ENCODE data around the gene UBD. TPM values are rescaled to one million over a fixed set of nuclear protein-coding genes. Genes with fewer than 3 reads are reported as not detected.

The UBD gene
- total RNA-seq, 1 donor = not detected

DNA sequence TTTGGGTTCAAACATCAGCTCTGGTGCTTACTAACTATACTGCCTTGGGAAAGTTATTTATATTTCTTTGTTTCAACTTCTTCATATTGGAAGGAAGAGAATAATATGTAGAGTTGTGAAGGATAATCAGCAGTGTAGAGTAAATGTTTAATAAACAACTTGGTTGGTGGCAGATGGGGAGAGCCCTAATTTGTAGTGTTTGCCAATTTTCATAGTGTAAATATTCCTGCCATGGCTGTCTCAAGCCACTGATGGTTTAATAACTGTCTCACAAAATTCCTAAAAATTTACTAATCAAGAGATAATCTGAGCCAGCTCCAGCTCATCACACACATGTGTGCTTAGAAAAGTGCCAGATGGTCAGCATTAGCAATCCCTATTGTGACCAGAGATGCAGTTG lies 25.3 kb upstream of the UBD start, which contains the start of gene OR2H2:
TSS of gene OR2H2 (plus strand) at position 301 of the 400 bp plus-strand sequence. CDS start 2,824 bp downstream, outside the sequence.
- H3K4me3 ChIP-seq (ENCODE audit: low read depth, low read length) = no peak within 1 kb of the TSS
- TF ChIP-seq, protein P1, sequence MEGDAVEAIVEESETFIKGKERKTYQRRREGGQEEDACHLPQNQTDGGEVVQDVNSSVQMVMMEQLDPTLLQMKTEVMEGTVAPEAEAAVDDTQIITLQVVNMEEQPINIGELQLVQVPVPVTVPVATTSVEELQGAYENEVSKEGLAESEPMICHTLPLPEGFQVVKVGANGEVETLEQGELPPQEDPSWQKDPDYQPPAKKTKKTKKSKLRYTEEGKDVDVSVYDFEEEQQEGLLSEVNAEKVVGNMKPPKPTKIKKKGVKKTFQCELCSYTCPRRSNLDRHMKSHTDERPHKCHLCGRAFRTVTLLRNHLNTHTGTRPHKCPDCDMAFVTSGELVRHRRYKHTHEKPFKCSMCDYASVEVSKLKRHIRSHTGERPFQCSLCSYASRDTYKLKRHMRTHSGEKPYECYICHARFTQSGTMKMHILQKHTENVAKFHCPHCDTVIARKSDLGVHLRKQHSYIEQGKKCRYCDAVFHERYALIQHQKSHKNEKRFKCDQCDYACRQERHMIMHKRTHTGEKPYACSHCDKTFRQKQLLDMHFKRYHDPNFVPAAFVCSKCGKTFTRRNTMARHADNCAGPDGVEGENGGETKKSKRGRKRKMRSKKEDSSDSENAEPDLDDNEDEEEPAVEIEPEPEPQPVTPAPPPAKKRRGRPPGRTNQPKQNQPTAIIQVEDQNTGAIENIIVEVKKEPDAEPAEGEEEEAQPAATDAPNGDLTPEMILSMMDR (IDR thresholded peaks at IDR 0.05; ENCODE audit: insufficient read depth, low read length) = no peak
- no peak for DNase-seq (ENCODE audit: low read depth)

DNA sequence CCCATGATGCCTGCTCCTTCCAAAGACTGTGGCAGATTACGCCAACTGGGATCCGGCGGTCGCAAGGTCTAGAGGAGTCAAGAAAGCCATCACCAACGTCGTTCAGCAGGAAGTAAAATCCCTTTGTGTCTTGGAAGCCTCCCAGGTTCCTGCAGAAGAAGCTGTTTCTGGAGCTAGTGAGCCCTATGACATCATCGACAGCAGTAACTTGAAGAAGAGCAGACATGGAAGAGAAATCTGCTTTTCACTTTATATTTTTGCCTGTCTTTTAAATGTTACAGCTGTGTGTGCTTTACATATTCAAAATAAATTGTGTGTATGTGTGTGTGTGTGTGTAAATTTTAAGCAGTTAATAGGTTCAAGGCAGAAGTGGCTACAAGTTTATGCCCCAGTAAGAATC lies 18.0 kb upstream of the UBD start:
- H3K4me3 ChIP-seq (ENCODE audit: low read depth, low read length) = no peak overlapping the region
- TF ChIP-seq, protein P1 (IDR thresholded peaks at IDR 0.05; ENCODE audit: insufficient read depth, low read length) = no peak
- DNase-seq (ENCODE audit: low read depth) = no peak

DNA sequence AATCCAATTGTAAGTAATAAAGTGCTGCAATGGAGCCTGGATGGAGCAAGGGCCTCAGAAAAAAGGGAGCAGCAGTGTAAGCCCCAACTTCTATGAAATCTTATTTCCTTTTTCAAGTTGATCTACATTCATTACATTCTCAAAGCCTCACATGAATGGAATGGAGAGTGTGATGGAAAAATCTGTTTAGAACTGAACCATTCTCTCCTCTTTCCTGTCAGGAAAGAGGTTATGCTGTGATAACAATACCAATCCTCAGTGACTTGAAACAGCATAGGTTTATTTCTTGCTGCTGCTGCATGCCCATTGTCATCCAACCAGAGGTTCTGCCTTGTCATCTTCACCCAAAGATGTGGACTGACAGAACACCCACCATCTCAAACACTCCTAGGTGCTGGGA lies 16.5 kb upstream of the UBD start:
- no peak overlapping the region for H3K4me3 ChIP-seq (ENCODE audit: low read depth, low read length)
- DNase-seq (ENCODE audit: low read depth) = no peak
- TF ChIP-seq, protein P1 (IDR thresholded peaks at IDR 0.05; ENCODE audit: insufficient read depth, low read length) = no peak

DNA sequence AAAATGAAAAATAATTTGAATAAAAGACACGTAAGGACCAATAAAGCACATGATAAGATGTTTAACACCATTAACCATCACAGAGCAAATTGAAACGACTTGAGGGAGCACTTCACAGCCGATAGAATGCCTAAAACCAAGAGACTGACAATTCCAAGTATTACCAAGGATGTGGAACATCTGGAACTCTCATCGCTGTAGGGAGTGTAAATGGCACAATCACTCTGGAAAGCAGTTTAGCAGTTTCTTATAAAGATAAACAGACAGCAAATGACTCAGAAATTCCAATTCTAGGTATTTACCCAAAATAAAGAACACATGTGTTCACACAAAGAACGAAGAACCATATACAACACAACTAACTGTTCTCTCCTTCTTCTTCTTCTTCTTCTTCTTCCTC lies 8.5 kb upstream of the UBD start:
- H3K4me3 ChIP-seq (ENCODE audit: low read depth, low read length) = no peak overlapping the region
- DNase-seq (ENCODE audit: low read depth) = no peak
- TF ChIP-seq, protein P1 (IDR thresholded peaks at IDR 0.05; ENCODE audit: insufficient read depth, low read length) = no peak

DNA sequence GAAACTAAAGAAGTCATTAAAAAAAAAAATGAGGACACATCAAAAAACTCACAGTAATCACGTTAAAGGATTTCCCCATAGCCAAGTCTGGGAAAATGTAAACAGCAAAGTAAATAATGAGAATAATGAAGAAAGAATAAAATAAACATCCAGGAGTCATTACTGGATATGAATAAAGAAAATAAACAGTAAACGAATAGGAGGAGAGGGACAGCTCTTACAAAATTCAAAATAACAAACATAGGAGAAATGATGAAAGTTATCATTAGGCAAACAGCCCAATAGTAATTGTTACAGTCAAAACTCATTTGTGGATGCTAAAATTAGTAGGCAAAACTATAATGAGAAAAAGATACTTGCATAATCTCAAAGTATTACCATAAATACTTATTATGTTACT lies 8.0 kb upstream of the UBD start:
- TF ChIP-seq, protein P1 (IDR thresholded peaks at IDR 0.05; ENCODE audit: insufficient read depth, low read length) = no peak
- no peak overlapping the region for H3K4me3 ChIP-seq (ENCODE audit: low read depth, low read length)
- DNase-seq (ENCODE audit: low read depth) = no peak

DNA sequence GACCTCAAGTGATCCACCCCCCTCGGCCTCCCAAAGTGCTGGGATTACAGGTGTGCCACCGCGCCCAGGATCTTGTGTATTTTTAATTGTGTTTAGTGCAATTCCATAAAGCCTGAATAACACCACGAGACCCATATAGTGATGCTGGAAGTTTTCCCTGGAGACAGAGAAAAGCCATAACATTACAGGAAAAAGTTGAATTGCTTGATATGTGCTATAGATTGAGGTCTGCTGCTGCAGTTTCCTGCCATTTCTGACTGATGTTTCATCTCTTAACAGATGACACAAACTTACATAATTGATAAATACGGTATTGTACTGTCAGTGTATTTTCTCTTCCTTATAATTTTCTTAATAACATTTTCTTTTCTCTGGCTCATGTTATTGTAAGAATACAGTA lies 7.3 kb upstream of the UBD start:
- TF ChIP-seq, protein P1 (IDR thresholded peaks at IDR 0.05; ENCODE audit: insufficient read depth, low read length) = no peak
- no peak overlapping the region for H3K4me3 ChIP-seq (ENCODE audit: low read depth, low read length)

DNA sequence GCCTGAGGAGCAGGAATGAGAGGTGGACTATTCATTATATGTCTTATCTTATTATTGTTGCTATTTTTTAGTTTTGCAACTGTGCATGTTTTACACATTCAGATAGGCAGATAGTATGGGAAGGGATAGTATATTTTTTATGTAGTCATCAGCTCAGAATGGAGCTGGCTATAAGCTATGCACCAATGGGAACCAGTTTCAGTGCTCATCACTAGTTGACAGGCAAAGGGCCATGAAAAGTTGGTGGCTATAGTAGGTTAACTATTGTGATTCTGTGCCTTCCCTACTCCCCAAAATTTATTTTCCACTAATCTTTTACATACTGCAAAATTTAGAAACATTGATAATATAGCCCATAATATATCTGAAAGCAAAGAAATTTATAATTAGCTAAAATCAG lies 5.3 kb upstream of the UBD start:
- TF ChIP-seq, protein P1 (IDR thresholded peaks at IDR 0.05; ENCODE audit: insufficient read depth, low read length) = no peak
- no peak for DNase-seq (ENCODE audit: low read depth)
- H3K4me3 ChIP-seq (ENCODE audit: low read depth, low read length) = no peak overlapping the region

More for the DNA sequence above, 7.3 kb upstream of the UBD start:
- no peak for DNase-seq (ENCODE audit: low read depth)
